Activated B cell treated with CpG ODN at 0.5 μM for 24 hours (primary cell): ENCODE data around the gene SYNJ2. TPM values are rescaled to one million over a fixed set of nuclear protein-coding genes. Genes with fewer than 3 reads are reported as not detected.

Experiments
- ATAC-seq: fragments of 200-7000 bp; cut with Tn5 transposase; one replicate; pipeline ENCODE4 v1.10.0; 2021; ENCODE audit warnings: low read depth, mild to moderate bottlenecking, moderate library complexity
- CTCF ChIA-PET: fragments of 350-600 bp; sonication (Branson Sonifier 250); formaldehyde crosslinking; loops from one replicate; lab custom pipeline; 2021; ENCODE audit warnings: antibody characterized with exemption; lab: Charles Lee
- POLR2A ChIA-PET: fragments of 350-600 bp; sonication (Branson Sonifier 250); formaldehyde crosslinking; loops from one replicate; lab custom pipeline; 2021; ENCODE audit warnings: antibody characterized with exemption; lab: Charles Lee
- DNase-seq: peaks from one replicate; pipeline ENCODE4 v3.0.0; 2022
- H3K27ac Mint-ChIP-seq: one replicate; pipeline ENCODE4 v1.8.0; 2020; ENCODE audit warnings: mixed read lengths
- H3K27me3 Mint-ChIP-seq: one replicate; pipeline ENCODE4 v1.8.0; 2021; ENCODE audit warnings: mixed read lengths
- H3K36me3 Mint-ChIP-seq: one replicate; pipeline ENCODE4 v1.8.0; 2021; ENCODE audit warnings: low read depth, mixed read lengths
- H3K4me1 Mint-ChIP-seq: one replicate; pipeline ENCODE4 v1.8.0; 2021; ENCODE audit warnings: mixed read lengths
- H3K4me3 Mint-ChIP-seq: one replicate; pipeline ENCODE4 v1.8.0; 2020; ENCODE audit warnings: mild to moderate bottlenecking, mixed read lengths
- H3K9me3 Mint-ChIP-seq: one replicate; pipeline ENCODE4 v1.8.0; 2020; ENCODE audit warnings: mixed read lengths
- intact Hi-C: fragments of 100-400 bp; cut with micrococcal nuclease; formaldehyde crosslinking; loops from one replicate; pipeline ENCODE4 v1.15.1; 2024
- total RNA-seq: library from RNA; stranded (reverse); gene quantifications from 2 replicates; pipeline ENCODE4 v1.2.3, GENCODE V29; 2022
- TF ChIP-seq, protein P1 (sequence below): fragments of 200-600 bp; IDR thresholded peaks from one replicate; pipeline ENCODE4 v1.8.0; 2022; ENCODE audit warnings: antibody characterized with exemption, mild to moderate bottlenecking

SYNJ2 gene
- total RNA-seq, 1 donor from 2014 or later: 25.0 TPM

DNA sequence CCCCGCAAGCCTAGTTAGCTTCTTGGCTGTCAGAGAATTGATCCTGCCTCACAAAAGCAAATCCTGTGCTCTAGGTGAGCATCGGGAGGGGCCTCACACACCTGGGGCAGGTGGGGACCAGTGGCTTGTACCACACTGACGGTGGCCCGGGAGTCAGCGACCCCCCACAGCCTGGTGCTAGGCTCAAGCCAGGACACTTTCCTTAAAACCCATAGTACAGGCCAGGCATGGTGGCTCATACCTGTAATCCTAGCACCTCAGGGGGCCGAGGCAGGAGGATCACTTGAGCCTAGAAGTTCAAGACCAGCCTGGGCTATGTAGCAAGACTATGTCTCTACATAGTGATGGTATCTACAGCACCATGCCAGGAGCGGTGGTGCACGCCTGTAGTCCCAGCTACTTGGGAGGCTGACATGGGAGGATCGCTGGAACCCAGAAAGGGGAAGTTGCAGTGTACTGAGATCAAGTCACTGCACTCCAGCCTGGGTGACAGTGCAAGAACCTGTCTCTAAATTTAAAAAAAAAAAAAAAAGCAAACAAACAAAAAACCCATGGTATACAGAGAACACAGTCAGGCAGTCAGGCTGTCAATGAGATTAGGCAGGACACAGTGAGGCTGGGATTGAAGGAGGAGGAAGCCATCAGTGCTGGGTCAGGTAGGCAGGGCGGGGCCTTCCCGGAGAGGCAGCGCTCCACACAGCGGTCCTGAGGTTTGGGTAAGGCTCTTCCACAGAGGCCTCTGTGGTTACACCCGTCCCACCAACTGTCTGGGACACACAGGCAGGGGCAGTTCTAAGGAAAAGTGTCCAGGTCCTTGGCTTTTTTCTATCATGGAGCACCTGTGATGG, 41.3 kb downstream of the SYNJ2 start:
- peaks cover 25% of the 10 kb centered on the region for H3K36me3 Mint-ChIP-seq
- TF ChIP-seq, protein P1, sequence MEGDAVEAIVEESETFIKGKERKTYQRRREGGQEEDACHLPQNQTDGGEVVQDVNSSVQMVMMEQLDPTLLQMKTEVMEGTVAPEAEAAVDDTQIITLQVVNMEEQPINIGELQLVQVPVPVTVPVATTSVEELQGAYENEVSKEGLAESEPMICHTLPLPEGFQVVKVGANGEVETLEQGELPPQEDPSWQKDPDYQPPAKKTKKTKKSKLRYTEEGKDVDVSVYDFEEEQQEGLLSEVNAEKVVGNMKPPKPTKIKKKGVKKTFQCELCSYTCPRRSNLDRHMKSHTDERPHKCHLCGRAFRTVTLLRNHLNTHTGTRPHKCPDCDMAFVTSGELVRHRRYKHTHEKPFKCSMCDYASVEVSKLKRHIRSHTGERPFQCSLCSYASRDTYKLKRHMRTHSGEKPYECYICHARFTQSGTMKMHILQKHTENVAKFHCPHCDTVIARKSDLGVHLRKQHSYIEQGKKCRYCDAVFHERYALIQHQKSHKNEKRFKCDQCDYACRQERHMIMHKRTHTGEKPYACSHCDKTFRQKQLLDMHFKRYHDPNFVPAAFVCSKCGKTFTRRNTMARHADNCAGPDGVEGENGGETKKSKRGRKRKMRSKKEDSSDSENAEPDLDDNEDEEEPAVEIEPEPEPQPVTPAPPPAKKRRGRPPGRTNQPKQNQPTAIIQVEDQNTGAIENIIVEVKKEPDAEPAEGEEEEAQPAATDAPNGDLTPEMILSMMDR: no peak
- intact Hi-C loops: no loop called here
- ChIA-PET POLR2A (interaction anchor here (0.7 kb wide), 1 partner anchor 9 kb away, joined by 3 read pairs; no protein-coding TSS in a partner anchor), CTCF (no interaction called here)
- H3K4me3 Mint-ChIP-seq: no peak overlapping the region
- H3K4me1 Mint-ChIP-seq: peaks cover 29% of the 10 kb centered on the region
- H3K27me3 Mint-ChIP-seq: no peaks in the 10 kb centered on the region
- no peaks in the 10 kb centered on the region for H3K9me3 Mint-ChIP-seq
- ATAC-seq: no peak
- DNase-seq: no peak
- H3K27ac Mint-ChIP-seq: no peak overlapping the region

DNA sequence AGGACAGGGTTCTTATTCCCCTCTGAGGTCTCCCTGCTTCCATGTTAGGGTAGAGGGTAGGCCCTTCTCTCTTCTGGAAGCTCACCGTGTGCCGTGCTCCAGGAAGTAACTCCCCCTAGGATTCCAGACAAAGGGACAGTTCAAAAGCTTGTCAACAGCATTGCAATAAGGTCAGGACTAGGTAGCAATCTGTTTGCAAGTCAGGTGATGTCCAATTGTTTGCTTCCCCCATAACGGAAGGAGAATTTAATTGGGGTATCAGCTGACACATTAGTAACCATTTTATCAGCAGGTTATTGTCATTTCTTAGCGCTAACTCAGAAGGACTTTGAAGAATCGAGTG, 41.9 kb downstream of the SYNJ2 start:
- DNase-seq: no peak
- Mint-ChIP-seq H3K4me3 (no peak overlapping the region), H3K27me3 (no peaks in the 10 kb centered on the region), H3K4me1 (peaks cover 30% of the 10 kb centered on the region), H3K27ac (no peak overlapping the region), H3K9me3 (no peaks in the 10 kb centered on the region), H3K36me3 (peaks cover 19% of the 10 kb centered on the region)
- no peak for ATAC-seq
- ChIA-PET POLR2A (no interaction called here), CTCF (no interaction called here)
- TF ChIP-seq, protein P1: no peak
- intact Hi-C loops: no loop called here

DNA sequence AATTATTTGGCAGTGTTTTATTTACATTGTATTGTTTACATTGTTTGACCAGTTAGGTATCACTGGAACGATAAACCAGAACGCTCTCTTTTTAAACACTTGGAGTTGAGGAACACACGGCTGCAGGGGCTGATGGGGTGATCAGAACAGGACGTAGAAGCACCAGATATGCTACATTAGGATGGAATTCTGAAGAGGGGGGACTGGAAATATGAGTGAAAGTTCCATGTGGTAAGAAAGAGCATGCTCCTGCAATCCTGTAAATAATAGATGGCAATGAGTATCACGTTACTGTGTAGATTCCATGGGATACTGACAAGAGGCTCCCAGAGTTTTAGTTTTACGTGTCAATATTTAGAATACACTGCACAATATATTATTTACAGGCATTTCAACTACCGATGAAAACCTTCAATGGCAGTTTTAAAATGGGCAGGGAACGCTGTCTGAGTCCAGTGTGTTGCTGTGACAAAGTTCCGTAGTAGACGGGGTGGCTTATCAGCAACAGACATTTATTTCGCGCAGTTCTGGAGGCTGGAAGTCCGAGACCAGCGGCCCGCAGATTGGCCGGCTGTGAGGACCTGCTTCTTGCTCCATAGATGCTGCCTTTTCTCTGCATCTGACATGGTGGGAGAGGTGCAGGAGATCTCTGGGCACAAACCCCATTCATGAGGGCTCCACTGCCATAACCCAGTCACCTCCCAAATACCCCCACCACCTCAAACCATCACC, 43.1 kb downstream of the SYNJ2 start:
- H3K4me3 Mint-ChIP-seq: no peak overlapping the region
- no peaks in the 10 kb centered on the region for H3K9me3 Mint-ChIP-seq
- H3K4me1 Mint-ChIP-seq: peaks cover 27% of the 10 kb centered on the region
- DNase-seq (no peak), ATAC-seq (no peak)
- ChIA-PET CTCF (no interaction called here), POLR2A (no interaction called here)
- TF ChIP-seq, protein P1: no peak
- peak overlapping the region; percentile 39 for H3K27ac Mint-ChIP-seq
- H3K27me3 Mint-ChIP-seq: no peaks in the 10 kb centered on the region
- peaks cover 12% of the 10 kb centered on the region for H3K36me3 Mint-ChIP-seq
- intact Hi-C loops: loop anchor here (5.0 kb wide), 1 partner anchor 77 kb away; no protein-coding TSS in a partner anchor

DNA sequence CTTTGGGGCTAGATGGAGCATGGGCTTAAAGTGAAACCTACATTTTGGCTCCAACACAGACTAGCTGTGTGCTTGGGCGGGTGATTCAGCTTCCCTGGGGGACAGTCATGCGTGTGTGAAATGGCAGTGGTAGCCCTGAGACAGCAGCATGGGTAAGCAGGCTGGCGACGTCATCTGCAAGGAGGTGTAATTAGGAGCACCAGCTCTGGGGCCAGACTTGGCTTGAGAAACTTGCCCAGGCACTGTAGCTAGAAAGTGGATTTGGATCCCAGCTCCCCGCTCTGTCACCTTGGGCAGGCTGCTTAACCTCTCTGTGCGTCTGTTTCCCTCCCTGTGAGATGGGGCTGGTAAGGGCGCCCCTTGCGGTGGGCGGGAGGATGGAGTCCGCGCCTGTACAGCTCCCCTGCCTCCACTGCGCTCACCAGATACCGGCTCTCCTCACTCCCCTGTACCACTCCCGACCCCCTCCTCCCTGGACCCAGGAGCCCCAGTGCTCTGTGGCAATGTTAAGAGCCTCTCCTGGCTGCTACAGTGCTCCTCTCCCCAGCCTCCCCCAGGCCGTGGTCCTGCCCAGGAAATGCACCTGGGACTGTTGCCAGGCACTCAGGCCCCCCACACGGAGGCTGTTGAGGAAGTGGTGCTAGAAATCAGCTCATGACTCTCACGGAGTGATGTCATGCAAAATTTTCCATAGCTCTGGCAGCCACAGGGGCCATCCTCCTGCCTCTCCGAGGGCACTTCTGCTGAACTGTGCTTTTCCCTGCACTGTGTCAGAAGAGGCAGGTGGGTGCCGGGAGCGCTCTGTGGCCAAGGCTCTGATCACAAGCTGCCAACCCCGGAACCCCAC, 44.6 kb downstream of the SYNJ2 start:
- ChIA-PET CTCF (interaction anchor here (0.5 to 2.6 kb wide), 14 partner anchors 10 to 262 kb away, joined by 3 to 28 read pairs (median 4); partner anchors contain the start of gene SYNJ2), POLR2A (interaction anchor here (0.5 to 2.6 kb wide), 14 partner anchors 9 to 843 kb away, joined by 3 to 32 read pairs (median 4); partner anchors contain the start of gene SYNJ2)
- ATAC-seq: peak; percentile 71
- peak; percentile 77 for DNase-seq
- H3K9me3 Mint-ChIP-seq: no peaks in the 10 kb centered on the region
- peak overlapping the region; percentile 98 for H3K27ac Mint-ChIP-seq
- H3K4me3 Mint-ChIP-seq: peak overlapping the region; percentile 85
- TF ChIP-seq, protein P1: peak; percentile 63
- peaks cover 39% of the 10 kb centered on the region for H3K4me1 Mint-ChIP-seq
- peaks cover 8% of the 10 kb centered on the region for H3K36me3 Mint-ChIP-seq
- intact Hi-C loops: loop anchor here (1.0 to 5.0 kb wide), 8 partner anchors 17 to 262 kb away; partner anchors contain the start of genes GTF2H5 and SERAC1
- H3K27me3 Mint-ChIP-seq: no peaks in the 10 kb centered on the region
